ENCODE results near the gene LILRA1.

GRCh38 chr19:54548806-54549205 lies 44.6 kb upstream of the LILRA1 start:
- no peak for TF ChIP-seq CTCF (conservative IDR thresholded peaks at IDR 0.05; ENCODE audit: low read length)
- TF ChIP-seq EZH2phosphoT487 (IDR thresholded peaks at IDR 0.05; ENCODE audit: borderline replicate concordance, low read depth, low read length): no peak

Data from OCI-LY7 (cell line).